HepG2 (cell line): Measurements from ENCODE around the gene RAD50.
"Not testable (repeated sequence)": the region's sequence is repeated elsewhere in the genome, so short reads cannot be mapped to it uniquely, and the experiment has no call there.

Source experiments
- HMG20A ChIP-seq: IDR thresholded peaks from 2 replicates; pipeline ENCODE4 v1.6.1; 2016; ENCODE audit warnings: borderline replicate concordance
- POLR2A ChIP-seq, 2 experiments: IDR thresholded peaks; 2 replicates each; pipeline ENCODE4 v1.6.1; 2011; ENCODE audit warnings: low read depth in 2 of 2, low read length in 2 of 2, mild to moderate bottlenecking in 1 of 2, moderate library complexity in 1 of 2; ENCODE audit not compliant: insufficient read depth in 1 of 2
- TF ChIP-seq, protein P1 (sequence below): sonication (generic); formaldehyde crosslinking; IDR thresholded peaks from 2 replicates; pipeline ENCODE4 v1.5.0; 2020; ENCODE audit warnings: mild to moderate bottlenecking, missing genetic modification reagents, moderate library complexity

DNA sequence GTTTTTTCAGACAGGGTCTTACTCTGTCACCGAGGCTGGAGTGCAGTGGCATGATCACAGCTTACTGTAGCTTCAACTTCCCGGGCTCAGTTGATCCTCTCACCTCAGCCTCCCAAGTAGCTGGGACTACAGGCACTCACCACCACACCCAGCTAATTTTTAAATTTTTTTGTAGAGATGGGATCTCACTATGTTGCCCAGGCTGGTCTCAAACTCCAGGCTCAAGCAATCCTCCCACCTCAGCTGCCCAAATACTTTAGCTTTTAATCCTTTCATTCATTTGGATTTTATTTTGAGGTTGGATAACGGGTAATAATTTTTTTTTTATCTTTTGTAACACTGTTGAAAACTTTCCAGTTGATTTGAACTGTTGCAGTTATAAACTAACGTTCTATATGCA lies 76.8 kb downstream of the RAD50 start:
- TF ChIP-seq, protein P1, sequence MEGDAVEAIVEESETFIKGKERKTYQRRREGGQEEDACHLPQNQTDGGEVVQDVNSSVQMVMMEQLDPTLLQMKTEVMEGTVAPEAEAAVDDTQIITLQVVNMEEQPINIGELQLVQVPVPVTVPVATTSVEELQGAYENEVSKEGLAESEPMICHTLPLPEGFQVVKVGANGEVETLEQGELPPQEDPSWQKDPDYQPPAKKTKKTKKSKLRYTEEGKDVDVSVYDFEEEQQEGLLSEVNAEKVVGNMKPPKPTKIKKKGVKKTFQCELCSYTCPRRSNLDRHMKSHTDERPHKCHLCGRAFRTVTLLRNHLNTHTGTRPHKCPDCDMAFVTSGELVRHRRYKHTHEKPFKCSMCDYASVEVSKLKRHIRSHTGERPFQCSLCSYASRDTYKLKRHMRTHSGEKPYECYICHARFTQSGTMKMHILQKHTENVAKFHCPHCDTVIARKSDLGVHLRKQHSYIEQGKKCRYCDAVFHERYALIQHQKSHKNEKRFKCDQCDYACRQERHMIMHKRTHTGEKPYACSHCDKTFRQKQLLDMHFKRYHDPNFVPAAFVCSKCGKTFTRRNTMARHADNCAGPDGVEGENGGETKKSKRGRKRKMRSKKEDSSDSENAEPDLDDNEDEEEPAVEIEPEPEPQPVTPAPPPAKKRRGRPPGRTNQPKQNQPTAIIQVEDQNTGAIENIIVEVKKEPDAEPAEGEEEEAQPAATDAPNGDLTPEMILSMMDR (CRISPR knock-in tag): not testable (repeated sequence)
- not testable (repeated sequence) for TF ChIP-seq HMG20A (CRISPR knock-in tag); POLR2A (IDR thresholded peaks at IDR 0.05; ENCODE audit: insufficient read depth in 1 of 2, low read depth in 2 of 2, low read length in 2 of 2)
